Lower lobe of right lung (tissue), 2 donors: ENCODE measurements around the gene FAM163A. TPM values are rescaled to one million over a fixed set of nuclear protein-coding genes. Genes with fewer than 3 reads are reported as not detected.

Experiments used
- ATAC-seq, 2 donors: fragments of 200-7000 bp; cut with Tn5 transposase; one replicate each; pipeline ENCODE4 v1.9.1; 2020 to 2022; ENCODE audit warnings: mild to moderate bottlenecking in 2 of 2, moderate library complexity in 2 of 2
- DNase-seq: peaks from one replicate; pipeline ENCODE4 v3.0.0-alpha.2; 2020
- H3K27ac ChIP-seq: fragments of 200-600 bp; one replicate; pipeline ENCODE4 v1.8.0; 2022
- H3K27me3 ChIP-seq: fragments of 200-600 bp; one replicate; pipeline ENCODE4 v1.8.0; 2022; ENCODE audit warnings: low read depth
- H3K36me3 ChIP-seq: fragments of 200-600 bp; one replicate; pipeline ENCODE4 v1.8.0; 2022; ENCODE audit warnings: mild to moderate bottlenecking
- H3K4me1 ChIP-seq: fragments of 200-600 bp; one replicate; pipeline ENCODE4 v1.8.0; 2022
- H3K4me3 ChIP-seq: fragments of 200-600 bp; one replicate; pipeline ENCODE4 v1.8.0; 2022; ENCODE audit warnings: mild to moderate bottlenecking
- H3K9me3 ChIP-seq: fragments of 200-600 bp; one replicate; pipeline ENCODE4 v1.8.0; 2022
- intact Hi-C: fragments of 100-400 bp; cut with DNase I; formaldehyde crosslinking; loops from one replicate; pipeline ENCODE4 v1.11.0; 2022
- total RNA-seq: library from RNA; stranded (reverse); fragmentation: NEBNext Ultra II Directional; extraction: Animal tissue kit (Norgen Biotek cat#: 25700); gene quantifications from one replicate; pipeline ENCODE4 v1.2.1, GENCODE V29; 2021
- TF ChIP-seq, protein P1 (sequence below): fragments of 200-600 bp; IDR thresholded peaks from one replicate; pipeline ENCODE4 v1.8.0; 2022; ENCODE audit warnings: antibody characterized with exemption, mild to moderate bottlenecking
- donor health status: DM: no; HTN: yes; CAD: no; lungs with severe emphysema.

Gene FAM163A
- total RNA-seq, 1 donor from 2014 or later: not detected

- no peaks in the 10 kb centered on the region for H3K36me3 ChIP-seq
- no peak overlapping the region for H3K27ac ChIP-seq
- intact Hi-C loops: no loop called here
- H3K9me3 ChIP-seq: no peaks in the 10 kb centered on the region
- TF ChIP-seq, protein P1, sequence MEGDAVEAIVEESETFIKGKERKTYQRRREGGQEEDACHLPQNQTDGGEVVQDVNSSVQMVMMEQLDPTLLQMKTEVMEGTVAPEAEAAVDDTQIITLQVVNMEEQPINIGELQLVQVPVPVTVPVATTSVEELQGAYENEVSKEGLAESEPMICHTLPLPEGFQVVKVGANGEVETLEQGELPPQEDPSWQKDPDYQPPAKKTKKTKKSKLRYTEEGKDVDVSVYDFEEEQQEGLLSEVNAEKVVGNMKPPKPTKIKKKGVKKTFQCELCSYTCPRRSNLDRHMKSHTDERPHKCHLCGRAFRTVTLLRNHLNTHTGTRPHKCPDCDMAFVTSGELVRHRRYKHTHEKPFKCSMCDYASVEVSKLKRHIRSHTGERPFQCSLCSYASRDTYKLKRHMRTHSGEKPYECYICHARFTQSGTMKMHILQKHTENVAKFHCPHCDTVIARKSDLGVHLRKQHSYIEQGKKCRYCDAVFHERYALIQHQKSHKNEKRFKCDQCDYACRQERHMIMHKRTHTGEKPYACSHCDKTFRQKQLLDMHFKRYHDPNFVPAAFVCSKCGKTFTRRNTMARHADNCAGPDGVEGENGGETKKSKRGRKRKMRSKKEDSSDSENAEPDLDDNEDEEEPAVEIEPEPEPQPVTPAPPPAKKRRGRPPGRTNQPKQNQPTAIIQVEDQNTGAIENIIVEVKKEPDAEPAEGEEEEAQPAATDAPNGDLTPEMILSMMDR: no peak
- no peaks in the 10 kb centered on the region for H3K27me3 ChIP-seq
- no peaks in the 10 kb centered on the region for H3K4me1 ChIP-seq
- no peak overlapping the region for H3K4me3 ChIP-seq
- ATAC-seq: no peak
- DNase-seq: no peak
Measured at GRCh38 chr1:179728271-179728670, 14.8 kb upstream of the FAM163A start.

- Histone ChIP-seq H3K9me3 (no peaks in the 10 kb centered on the region), H3K4me3 (no peak overlapping the region), H3K36me3 (no peaks in the 10 kb centered on the region), H3K27me3 (no peaks in the 10 kb centered on the region), H3K4me1 (no peaks in the 10 kb centered on the region), H3K27ac (no peak overlapping the region)
- ATAC-seq (no peak), DNase-seq (no peak)
- intact Hi-C loops: no loop called here
- TF ChIP-seq, protein P1: no peak
Measured at GRCh38 chr1:179729881-179730280, 13.2 kb upstream of the FAM163A start.

DNA sequence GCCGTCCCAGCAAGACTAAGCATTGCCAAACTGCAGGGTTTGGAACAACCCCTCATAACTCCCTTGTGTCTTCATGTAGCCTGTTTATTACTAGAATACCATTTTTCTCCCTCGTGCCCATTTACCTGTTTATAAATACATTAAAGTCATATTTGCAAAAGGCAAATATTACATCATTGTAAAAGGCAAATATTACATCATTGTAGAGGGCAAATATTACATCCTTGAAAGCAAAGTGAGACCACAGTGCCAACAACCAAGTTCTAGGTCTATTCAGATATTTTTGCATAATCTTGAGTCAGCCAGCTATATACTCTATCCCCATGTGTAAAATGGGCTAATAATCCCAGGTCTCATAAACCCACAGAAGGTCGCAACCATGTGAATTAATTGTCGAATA lies 11.4 kb upstream of the FAM163A start:
- H3K27ac ChIP-seq: no peak overlapping the region
- ATAC-seq (no peak), DNase-seq (no peak)
- intact Hi-C loops: no loop called here
- H3K27me3 ChIP-seq: no peaks in the 10 kb centered on the region
- TF ChIP-seq, protein P1: no peak
- H3K36me3 ChIP-seq: no peaks in the 10 kb centered on the region
- H3K9me3 ChIP-seq: no peaks in the 10 kb centered on the region
- H3K4me1 ChIP-seq: no peaks in the 10 kb centered on the region
- no peak overlapping the region for H3K4me3 ChIP-seq

DNA sequence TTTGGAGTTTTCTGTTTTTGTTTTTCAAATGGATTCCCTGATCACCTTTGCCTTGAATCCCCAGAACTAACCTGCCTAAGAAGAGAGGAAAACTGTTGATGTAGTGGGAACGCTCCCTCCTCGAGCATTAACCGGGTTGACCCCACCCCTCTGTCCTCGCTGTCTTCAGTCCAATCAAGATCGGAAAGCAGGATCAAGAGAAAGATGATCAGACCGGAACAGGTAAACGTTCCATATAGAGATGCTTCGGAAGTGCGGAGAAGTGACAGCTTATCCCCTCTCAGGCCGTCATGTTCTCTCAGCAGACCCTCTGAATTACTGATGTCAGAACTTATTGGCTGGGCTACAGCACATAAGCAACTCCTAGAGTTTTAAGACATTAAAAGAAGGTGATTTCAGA lies 800 bp upstream of the FAM163A start:
- Histone ChIP-seq H3K4me1 (peaks cover 17% of the 10 kb centered on the region), H3K27ac (no peak overlapping the region), H3K36me3 (no peaks in the 10 kb centered on the region), H3K9me3 (no peaks in the 10 kb centered on the region), H3K4me3 (no peak overlapping the region), H3K27me3 (peaks cover 74% of the 10 kb centered on the region)
- ATAC-seq (no peak), DNase-seq (no peak)
- intact Hi-C loops: no loop called here
- TF ChIP-seq, protein P1: no peak

GRCh38 chr1:179743679-179744400 lies 749 bp downstream of the FAM163A start:
- DNase-seq (no peak), ATAC-seq (peak in 1 of 2 donors; percentile 20)
- TF ChIP-seq, protein P1: no peak
- no peaks in the 10 kb centered on the region for H3K9me3 ChIP-seq
- peaks cover 70% of the 10 kb centered on the region for H3K27me3 ChIP-seq
- H3K4me3 ChIP-seq: peak overlapping the region; percentile 32
- no peak overlapping the region for H3K27ac ChIP-seq
- intact Hi-C loops: no loop called here
- no peaks in the 10 kb centered on the region for H3K36me3 ChIP-seq
- H3K4me1 ChIP-seq: peaks cover 17% of the 10 kb centered on the region
